ENCODE results near the gene METTL24.

METTL24 gene, protein sequence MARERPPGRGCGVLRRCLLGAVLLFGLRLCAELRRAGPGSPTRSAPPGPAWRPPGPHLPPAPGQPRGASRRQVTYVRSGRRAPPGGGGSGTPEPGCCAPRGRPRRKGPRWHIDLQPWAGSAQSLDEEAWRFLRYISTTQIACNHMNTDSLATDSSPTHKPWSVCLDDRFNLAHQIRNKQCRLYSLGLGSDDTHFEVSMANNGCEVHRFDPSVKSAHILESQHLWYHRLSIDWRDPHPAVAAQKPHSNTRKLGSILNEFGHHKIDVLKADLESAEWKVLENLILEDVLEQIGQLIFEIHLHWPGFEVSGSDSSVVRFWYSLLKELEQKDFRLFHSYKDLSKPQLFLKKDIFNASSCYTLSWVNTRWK

DNA sequence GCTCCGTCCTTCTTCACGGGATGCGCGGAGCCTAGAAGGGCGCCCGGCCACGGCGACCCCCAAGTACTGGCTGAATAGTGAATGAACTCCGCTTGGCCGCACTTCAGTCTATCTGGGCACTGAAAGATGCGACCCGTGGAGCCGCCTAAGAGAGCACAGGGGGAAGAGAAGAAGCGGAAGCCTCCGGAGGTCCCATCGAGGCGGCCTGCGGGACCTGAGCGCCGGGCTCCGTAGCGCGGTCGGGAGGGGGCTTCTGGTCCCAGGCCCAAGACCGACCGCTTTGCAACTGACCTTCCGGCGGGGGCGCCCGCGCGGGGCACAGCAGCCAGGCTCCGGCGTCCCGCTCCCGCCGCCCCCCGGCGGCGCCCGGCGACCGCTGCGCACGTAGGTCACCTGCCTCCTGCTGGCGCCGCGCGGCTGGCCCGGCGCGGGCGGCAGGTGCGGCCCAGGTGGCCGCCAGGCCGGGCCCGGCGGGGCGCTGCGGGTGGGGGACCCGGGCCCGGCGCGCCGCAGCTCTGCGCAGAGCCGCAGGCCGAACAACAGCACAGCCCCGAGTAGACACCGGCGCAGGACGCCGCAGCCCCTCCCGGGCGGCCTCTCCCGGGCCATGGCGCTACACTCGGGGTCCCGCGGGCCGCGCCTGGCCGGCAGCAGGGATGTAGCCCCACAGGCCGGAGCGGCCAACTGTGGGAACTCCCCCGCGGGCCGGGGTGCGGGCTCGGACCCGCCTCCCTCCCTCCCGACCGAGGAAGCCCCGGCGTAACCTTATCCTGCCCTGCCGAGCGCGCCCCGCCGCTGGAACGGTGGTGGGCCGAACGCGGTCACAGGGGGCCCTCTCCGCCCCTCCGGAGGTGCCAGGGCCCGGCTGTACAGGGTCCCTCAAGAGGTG is at the start of gene METTL24:
TSS of gene METTL24 (minus strand) at position 686 of the 889 bp plus-strand sequence. CDS start at position 609, 77 bp downstream.
- DNase-seq: no peak

DNA sequence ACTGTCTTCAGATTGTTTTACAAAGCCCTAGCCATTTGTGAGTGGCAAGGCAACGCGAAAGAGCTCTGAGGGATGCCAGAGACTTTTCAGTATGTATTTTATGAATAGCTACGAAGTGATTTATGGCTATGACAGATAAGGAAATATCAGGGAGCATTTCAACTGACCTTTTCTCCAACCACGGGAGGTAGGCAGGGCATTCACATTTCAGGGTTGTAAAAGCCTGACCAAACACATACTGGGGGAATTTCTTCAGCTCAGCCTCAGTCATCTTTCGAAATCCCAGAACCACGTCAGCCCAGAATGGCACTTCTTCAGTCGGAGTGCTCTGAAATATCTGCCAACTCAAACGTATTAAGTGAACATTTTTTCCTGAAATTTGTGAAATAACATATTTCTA is 46.5 kb upstream of the METTL24 start:
- no peak for DNase-seq

DNA sequence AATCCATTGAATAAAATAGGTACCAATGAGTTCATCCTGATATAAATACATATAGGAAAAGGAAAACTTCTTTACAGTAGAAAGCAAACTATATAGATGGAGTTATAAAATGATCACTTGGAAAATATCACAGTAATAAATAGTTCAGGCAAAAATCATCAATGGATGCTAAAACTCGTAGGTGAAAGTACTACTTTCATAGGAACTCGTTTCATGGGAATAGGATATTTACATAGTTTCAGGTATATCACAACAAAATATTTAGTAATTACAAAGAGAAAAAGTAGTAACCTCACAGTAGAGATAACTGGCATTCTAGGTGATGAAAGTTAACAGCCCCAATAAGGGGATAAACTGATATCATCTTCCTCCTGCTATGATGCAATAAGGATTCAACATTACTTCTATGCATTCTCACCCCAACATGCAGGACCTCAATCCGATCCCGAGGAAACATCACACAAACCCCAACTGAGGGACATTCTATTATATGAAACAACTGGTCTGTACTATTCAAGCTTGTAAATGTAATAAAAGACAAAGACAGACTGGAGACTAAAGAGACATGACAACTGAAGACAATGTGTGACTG is 43.5 kb upstream of the METTL24 start:
- DNase-seq: no peak

DNA sequence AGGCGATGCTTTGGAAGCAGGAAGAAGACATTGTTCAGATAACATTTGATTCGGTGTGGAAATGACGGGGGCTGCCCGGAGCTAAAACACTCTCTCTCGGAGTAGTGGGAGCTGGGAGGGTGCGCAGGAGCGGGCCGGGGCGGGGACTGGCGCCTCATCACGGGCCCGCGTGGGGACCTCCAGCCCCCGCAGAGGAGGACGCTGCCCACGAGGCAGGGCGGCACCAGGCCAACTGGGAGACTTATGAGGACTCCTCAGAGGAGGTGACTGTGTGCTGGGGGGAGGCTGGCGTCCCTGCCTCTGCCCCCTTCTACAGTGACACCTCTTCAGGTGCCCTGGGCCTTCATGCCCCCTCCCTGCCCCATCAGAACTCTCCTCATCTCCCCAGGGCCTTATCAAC is 42.1 kb upstream of the METTL24 start:
- DNase-seq: no peak

DNA sequence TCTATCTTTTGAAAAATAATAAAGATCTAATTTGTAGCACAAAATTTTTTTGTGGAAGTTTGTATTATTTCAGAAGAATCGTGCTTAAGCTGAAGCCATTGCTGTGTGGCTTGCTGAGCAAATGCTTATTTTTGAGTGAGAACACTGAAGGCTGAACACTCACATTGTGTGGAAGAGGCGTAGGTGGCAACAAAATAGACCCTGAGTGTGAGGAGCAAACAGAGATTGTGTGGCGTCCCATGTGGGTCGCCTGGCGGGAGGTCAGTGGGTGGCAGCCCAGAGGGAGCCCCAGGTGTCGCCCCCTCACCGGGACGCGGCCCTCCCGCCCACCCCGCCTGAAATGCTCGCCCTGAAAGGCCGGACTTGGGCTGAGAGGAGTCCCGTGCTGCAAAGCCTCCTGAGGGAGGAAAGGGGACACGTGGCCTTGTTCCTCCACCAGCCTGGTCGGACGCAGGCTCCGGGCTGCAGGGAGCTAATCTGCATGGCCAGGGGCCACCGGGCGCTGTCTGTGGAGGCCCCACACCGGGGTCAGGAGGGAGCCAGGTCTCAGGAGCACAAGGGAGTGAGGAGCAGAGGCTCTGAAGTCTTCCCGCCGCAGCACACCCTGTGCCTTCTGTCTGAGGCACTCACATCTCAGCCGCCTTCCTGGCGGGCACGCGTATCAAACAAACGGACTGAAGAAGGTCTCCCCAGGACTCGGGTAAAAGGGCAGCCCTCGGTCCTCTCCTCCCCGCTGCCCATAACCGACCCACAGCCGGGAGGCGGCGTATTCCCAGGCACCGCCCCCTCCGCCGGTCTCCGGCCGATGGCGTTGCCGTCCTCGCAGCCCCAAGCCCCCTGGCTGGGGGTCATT is 41.3 kb upstream of the METTL24 start:
- no peak for DNase-seq

DNA sequence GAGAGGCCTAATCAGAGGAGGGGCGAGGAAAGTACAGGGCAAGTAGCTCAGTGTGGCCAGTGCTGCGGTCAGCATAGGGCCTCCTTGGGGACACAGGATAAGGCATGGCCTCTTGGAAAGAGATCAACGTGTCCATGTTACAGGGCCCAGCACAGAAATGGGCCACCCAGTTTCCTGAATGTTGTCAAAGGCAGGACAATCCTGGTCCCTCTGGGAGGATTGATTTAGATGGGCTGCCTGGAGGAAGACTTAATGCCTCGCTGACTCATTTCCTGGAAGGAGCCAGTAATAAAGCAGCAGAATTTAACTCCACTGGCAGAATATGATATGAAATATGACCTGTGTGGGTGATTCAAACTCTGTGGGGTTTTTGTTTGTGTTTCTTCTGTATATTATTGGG is 40.6 kb upstream of the METTL24 start:
- peak; percentile 1 for DNase-seq

DNA sequence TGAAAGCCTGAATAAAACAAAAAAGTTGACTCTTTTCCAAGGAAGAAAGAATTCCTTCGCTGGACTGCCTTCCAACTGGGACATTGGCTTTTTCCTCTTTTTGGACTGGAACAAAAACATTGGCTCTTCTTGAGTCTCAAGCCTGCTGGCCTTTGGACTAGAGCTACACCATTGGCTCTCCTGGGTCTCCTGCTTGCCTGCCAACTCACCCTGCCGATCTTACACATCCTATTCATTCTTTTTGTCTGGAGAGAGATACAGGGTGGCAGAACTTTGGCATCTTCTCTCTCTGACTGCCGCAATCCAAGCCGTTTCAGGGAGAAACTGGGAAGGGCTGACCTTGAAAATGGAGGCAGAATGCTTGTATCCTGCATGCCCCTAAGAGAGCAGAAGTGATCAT is 37.1 kb upstream of the METTL24 start:
- DNase-seq: no peak

DNA sequence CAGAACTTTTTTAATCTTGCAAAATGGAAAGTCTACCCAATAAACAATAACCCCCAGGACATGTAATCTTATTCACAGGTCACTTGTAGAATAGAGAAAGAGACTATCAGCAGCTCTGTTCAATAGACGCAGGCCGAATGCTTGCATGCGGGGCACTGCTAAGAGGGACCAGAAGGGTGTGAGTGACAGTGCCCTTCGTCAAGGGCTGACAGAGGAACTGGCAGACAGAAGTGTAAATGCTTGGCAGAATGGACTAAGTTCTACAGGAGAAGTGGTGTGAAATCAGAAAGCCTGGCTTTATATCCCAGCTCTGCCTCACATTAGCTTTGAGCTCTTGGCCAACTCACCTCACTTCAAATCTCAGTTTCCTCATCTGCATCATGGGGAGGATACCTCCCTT is 36.3 kb upstream of the METTL24 start:
- DNase-seq: no peak

DNA sequence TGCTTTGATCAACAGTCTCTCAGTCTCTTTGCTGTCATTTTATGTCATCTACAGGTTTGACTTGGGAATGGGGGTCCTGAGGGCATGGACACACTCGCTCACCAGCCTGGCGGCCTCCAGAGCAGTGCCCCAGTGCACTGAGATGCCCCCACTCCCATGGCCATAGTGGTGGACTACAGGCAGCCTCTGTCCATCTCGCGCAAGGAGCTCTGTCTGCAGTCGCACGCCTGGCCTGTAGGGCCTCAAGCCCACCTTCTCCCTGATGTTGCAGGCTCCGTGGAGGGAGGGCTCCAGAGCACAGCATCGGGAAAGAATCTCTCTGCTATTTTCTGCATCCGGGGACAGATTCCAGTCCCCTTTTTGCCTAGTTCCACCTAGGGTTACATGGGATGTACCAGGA is 34.6 kb upstream of the METTL24 start:
- DNase-seq: no peak

DNA sequence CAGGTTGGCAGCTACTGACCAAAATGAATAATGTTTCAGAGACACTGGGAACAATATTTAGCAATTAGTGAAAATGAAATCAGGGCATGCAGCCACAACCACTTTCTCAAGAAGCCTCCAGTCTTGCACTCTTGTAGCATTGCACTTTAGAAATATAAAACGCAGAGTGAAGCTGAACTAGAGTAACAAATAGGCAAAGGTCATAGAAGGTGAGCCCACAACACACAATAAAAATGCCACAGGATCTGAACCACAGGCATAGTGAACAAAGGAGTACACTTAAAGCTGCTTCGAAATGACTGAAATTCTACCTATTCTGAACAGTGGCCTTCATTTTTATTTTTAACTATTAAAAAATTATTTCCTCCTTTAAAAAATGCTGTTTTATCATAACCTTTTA is 32.3 kb upstream of the METTL24 start:
- no peak for DNase-seq

DNA sequence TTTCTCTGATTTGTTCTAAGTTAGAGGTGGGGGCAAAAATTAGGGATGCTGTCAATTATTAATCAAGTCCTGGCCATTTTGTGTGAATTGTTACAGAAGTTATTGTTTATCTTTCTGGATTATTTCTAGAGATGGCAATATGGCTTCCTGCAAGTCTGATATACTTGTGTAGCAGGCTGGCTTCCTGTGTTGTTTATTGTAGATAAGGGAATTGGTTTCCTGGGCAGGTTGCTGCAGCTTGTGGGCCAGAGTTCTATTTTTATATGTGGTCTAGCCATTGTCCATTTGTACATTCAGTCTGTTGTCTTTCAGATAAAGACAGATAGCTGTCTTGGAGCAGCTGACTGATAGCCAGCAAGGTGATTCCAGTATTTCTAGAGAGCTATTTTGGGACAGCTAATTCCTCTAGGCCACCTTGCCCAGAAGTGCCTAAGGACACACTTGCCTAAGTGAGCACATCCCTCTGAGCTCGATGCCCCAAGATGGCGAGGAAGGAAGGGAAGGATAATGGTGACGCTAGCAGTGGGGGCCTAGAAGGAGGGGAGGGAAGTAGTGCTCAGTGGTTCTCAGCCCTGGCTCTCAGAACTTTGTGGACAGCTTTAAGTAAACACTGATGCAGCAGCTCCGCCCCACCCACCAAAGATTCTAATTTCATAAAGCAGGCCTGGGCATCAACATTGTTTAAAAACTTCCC is 31.7 kb upstream of the METTL24 start:
- DNase-seq: no peak

DNA sequence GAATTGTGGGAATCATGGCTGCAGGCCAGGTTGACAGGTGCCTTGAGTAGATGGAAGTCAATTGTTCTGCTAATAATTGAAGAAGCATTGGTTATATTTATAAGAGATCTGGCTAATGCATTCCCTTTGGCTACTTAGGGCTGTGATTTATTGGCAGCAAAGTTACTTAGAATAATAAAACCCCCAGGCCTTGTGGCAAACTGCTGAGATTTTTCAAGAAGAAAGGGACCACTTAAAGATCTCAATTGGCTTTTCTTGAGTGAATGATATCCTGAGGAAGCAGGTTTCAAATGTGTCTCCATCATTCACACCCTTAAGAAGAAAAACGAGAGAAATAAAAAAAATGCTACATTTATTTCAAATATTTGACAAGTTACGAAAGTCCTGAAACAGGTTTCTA is 29.8 kb upstream of the METTL24 start:
- no peak for DNase-seq

DNA sequence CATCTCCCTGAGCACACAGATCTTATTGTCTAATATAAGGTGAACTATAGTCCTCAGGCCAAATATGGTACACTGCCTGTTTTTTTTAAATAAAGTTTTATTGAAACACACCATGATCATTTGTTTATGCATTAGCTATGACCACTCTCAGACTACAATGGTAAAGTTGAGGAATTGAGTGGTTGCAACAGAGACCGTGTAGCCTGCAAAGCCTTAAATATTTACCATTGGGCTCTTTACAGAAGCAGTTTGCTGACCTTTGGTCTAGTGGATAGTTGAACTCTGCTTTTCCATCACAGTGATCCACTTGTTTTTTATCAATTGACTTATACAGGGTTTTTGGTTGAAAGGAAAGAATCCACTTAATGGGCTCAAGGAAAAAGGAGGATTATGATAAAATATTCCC is 27.3 kb upstream of the METTL24 start:
- DNase-seq: no peak

DNA sequence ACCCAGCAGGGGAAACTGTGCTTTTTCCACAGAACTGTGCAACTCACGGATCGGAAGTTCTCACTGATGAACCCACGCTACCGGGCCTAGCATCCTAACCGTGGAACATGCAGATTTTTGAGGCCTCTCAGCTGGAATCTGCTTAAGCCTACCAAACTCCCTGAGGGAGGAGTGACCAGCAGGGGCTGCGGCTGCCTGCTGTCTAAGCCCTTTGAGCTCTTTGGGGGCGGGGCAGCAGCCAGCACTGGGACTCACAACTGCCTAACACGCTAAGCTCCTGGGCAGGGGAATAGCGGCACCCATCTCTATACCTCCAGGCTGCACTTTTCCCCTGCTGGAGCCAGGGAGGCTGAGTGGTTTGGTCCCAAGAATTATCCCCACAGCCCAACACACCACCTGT is 20.4 kb upstream of the METTL24 start:
- no peak for DNase-seq

DNA sequence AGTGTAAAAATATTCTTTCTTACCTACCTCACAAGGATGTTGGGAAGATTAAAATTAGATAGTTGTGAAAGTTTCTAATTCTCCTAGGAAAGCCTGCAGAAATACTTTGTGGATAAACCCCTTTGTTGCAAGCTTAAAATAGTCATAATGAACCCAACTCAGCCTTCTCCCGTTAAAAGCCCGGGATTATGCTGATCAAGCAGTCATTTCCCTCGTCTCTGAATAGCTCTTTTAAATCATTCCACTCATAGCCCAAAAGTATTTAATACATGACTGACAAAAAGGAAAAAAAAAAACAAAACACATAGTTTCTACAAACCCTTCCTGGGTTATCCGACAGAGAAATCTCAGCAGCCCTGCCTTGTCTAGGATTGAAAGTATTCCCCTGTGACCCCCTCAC is 10.9 kb upstream of the METTL24 start:
- DNase-seq: no peak

DNA sequence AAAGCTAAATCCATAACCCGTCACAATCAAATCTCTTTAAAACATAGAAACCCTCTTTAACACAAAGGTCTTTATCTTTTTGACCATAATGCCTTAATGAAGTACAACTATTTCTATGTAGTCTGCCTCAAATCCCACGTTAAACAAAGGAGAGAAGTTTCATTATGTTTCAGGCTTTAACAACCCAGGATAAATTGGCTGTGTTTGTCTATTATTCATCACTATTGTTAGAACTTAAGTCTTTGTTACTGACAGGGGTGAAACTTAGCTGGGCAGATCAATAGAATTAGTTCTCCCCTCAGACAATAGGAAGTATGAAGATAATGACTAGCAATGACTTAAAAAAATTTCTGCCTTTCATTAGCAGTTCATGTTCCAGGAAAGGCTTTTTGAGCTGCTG is 10.1 kb upstream of the METTL24 start:
- no peak for DNase-seq

DNA sequence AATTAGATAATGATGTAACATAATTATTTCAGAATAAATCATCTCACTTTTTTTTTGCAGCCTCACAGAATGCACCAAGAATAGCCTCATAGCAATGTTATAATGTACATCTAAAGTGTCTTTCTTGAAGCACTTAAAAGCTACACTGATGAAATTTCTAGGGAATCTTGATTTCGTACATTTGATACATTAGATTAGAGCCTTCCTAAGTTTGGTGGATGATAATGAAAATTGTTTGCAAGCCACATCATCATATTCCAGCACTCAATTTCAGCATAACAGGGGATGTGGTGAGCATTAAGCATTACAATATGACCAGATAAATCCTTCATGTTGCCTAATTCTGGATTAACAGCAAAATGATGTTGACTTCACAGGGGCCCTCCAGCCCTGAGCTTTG is 9.7 kb upstream of the METTL24 start:
- DNase-seq: no peak

DNA sequence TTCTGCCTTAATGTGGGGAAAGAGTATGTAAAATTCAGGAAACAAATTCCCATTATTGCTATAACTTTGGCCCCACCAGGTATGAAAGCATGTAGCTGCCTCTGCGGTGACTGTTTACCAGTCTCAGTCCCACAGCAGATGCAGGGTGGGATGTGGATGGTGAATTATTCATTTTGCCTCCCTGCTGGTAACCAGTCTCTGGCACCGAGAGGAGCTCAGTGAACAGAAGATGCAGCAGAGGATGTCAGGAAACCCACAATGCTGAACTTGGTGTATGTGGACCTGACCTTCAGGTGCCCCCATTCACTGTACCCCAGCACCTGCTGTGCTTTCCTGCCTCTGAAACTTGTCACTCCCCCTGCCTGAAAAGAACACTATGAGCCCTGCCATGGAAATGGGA is 8.8 kb upstream of the METTL24 start:
- no peak for DNase-seq

DNA sequence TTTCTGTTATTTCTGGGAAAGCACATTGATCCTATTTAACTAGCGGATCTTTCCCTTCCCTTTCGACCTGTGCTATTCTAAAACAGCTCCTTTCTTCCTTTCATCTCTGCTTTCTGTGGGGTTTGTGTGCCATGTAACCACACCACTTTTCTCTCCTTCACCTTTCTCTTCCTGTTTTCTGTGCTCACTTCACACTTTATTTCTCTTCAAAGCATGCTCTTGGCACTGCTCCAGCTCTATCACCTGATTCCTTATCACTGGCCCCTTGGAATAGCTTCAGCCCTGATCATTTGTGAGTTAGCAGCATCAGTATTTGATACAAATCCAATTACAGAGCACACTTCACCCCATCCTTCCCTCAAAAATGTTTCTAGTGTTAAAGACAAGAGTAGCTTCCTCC is 8.1 kb upstream of the METTL24 start:
- DNase-seq: no peak

DNA sequence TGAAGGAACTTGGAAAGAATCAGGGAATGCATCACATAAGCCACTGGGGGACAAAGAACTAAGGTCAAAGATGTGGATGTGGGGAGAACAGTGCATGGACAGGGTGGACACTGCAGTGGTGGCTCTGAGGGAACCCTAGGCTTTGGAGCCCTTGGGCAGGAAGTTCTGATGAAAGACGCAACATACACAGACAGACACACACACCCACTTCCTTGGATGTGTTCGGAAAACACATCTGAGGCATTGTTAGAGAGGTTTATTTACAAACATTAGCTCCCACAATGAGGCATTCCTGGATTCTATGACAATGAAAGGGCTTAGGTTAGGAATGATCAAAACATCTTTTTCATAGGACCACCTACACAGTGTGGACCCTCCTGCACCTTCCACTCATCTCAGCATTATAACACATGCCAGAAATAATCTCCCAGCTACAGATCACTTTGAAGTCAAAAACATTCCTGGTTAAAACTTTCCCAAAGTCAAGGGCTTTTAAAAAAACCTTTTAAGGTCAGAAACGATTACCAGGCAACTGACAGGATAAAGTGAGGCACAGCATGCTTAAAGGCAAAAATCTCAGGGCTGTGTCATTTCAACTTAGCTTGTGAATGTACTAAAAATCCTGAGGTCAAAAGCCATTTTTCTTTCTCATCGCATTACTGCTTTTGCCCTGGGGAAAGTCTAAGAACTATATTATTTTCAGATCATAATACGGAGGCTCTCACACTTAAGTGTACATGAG is 6.4 kb upstream of the METTL24 start:
- no peak for DNase-seq

DNA sequence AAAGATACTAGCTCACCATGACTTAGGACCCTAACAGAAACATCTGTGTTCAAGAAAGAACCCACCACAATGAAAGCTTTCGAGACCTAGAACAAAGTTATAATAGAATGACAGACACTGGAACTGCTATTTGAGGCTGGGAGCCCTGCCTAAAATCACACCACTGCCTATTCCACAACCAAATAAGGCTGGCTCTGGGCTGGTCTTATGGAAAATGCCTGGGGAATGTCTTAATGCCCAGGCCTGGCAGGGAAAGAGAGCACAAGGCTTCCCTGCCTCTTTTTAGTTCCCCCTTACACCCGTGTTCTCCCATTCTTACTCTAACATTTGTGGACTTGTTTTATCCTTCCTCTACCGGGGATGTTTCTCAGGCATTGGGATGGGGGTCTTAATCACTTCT is 5.6 kb upstream of the METTL24 start:
- no peak for DNase-seq

DNA sequence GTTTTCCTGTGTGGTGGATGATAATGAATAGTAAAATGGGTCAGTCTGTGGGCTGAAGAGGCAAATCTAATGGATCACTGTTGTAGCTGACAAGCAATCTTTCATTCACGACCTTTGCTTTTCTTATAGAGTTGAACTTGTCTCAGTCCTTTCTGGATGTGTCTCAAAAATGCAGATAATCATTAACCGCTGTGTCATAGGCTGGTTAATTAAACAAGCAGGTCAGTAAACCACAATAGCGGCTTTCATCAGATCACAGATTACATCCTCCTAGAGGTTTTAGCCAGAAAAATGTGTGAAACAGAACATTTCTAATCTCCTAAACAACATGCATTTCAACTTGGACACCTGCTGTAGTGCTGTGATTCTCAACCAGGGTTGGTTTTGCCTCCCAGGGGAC is 2.5 kb upstream of the METTL24 start:
- no peak for DNase-seq

Data from activated CD4-positive, alpha-beta T cell treated with anti-CD3 and anti-CD28 coated beads, Interleukin-2, amount 50 U/mL, for 16 hours (primary cell).